H1 (cell line): ENCODE results near the gene KLK5. TPM values are rescaled to one million over a fixed set of nuclear protein-coding genes. Genes with fewer than 3 reads are reported as not detected.

Source experiments
- CHD2 ChIP-seq: IDR thresholded peaks from 2 replicates; pipeline ENCODE4 v1.6.1; 2012; ENCODE audit warnings: low read length, improper control_type of control experiment
- CREB1 ChIP-seq: IDR thresholded peaks from 2 replicates; pipeline ENCODE4 v1.6.1; 2012; ENCODE audit warnings: inconsistent platforms
- KDM4A ChIP-seq: IDR thresholded peaks from one replicate; pipeline ENCODE4 v1.7.1; 2012; ENCODE audit warnings: low read depth, mild to moderate bottlenecking, moderate library complexity, low read length, inconsistent platforms; ENCODE audit not compliant: severe bottlenecking
- PHF8 ChIP-seq: fragments of 200-600 bp; sonication (generic); conservative IDR thresholded peaks from 2 replicates; pipeline ENCODE4 v1.7.1; 2012; ENCODE audit warnings: low read depth, mild to moderate bottlenecking, inconsistent platforms, low read length, moderate library complexity
- RBBP5 ChIP-seq: IDR thresholded peaks from 2 replicates; pipeline ENCODE4 v1.7.1; 2012; ENCODE audit warnings: low read depth, mild to moderate bottlenecking, inconsistent platforms, low read length, moderate library complexity, borderline replicate concordance
- SAP30 ChIP-seq: fragments of 300-600 bp; sonication (generic); IDR thresholded peaks from 2 replicates; pipeline ENCODE4 v1.7.1; 2012; ENCODE audit warnings: low read length, moderate library complexity, mild to moderate bottlenecking, inconsistent platforms; ENCODE audit not compliant: insufficient read depth, insufficient replicate concordance
- SIX5 ChIP-seq: IDR thresholded peaks from 2 replicates; pipeline ENCODE4 v1.6.1; 2011; ENCODE audit warnings: mild to moderate bottlenecking, low read depth, low read length
- polyA plus RNA-seq, 7 experiments: library from polyadenylated mRNA; depleted of rRNA in 3 of 7; stranded (reverse) in 5 of 7; unstranded in 2 of 7; fragments of >200 nt in 5 of 7; fragments of 200-250 nt in 2 of 7; gene quantifications; 1 replicate in 5 of 7; 2 replicates in 1 of 7; 4 replicates in 1 of 7; pipeline versions ENCODE4 v1.2.1 to v1.2.3, GENCODE V29; 2011 to 2013; ENCODE audit warnings: missing spikeins in 2 of 7, mixed read lengths in 2 of 7
- total RNA-seq: library from RNA; stranded (reverse); fragmentation: NEBNext Ultra II Directional; extraction: Animal tissue kit (Norgen Biotek cat#: 25700); gene quantifications from 2 replicates; pipeline ENCODE4 v1.2.1, GENCODE V29; 2021

The KLK5 gene
- total and polyA plus RNA-seq, 2 of the 8 experiments (the other 6 are each of a cell fraction or from before 2014, with no cell fraction given): 0.76 to 2.0 TPM

DNA sequence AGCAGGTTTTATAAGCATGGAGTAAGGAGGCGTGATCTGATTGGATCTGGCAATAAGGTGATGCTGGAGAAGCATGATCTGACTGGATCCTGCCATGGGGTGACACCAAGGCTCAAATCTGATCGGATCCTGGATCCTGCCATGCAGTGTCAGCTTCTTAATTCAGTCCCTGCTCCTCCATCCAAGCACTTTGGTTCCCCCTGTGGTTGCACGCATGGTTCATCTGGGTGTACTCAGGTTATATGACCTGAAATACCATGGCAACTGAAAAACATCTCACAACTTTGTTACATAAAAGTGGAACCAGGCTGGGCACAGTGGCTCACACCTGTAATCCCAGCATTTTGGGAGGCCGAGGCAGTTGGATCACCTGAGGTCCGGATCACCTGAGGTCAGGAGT is 24.0 kb downstream of the KLK5 start (continued):
- TF ChIP-seq RBBP5 (no peak), CREB1 (no peak), CHD2 (no peak), PHF8 (no peak), SIX5 (no peak), KDM4A (no peak), SAP30 (no peak)
